Measurements from ENCODE around the gene FFAR4.

The FFAR4 gene

GRCh38 chr10:93572606-93573005, 6.1 kb downstream of the FFAR4 start:
- no peak overlapping the region for H3K4me3 ChIP-seq
- no peaks in the 10 kb centered on the region for H3K36me3 ChIP-seq
- no peak for DNase-seq
- H3K27ac ChIP-seq, result no peak overlapping the region
- intact Hi-C loops (cut with DNase I; ENCODE audit: low total_unique reads), result no loop called here
- no peak for TF ChIP-seq CTCF (IDR thresholded peaks at IDR 0.05)
- H3K9me3 ChIP-seq, result no peaks in the 10 kb centered on the region
- H3K27me3 ChIP-seq, result peaks cover 0 to 22% of the 10 kb centered on the region in 2 donors
- H3K4me1 ChIP-seq, result peaks cover 0 to under 1% (median 0%) of the 10 kb centered on the region in 4 donors

- intact Hi-C loops (cut with DNase I; ENCODE audit: low total_unique reads), result no loop called here
- peak; percentile 58 to 70 for DNase-seq
- no peak overlapping the region for H3K27ac ChIP-seq
- no peaks in the 10 kb centered on the region for H3K36me3 ChIP-seq
- no peaks in the 10 kb centered on the region for H3K9me3 ChIP-seq
- H3K4me1 ChIP-seq, result no peaks in the 10 kb centered on the region
- H3K27me3 ChIP-seq, result peaks cover 0 to 15% of the 10 kb centered on the region in 2 donors
- no peak overlapping the region for H3K4me3 ChIP-seq
- TF ChIP-seq CTCF (IDR thresholded peaks at IDR 0.05), result no peak
These were observed 6.8 kb downstream of the FFAR4 start for GRCh38 chr10:93573051-93573909.

GRCh38 chr10:93573924-93574323, 7.5 kb downstream of the FFAR4 start:
- intact Hi-C loops (cut with DNase I; ENCODE audit: low total_unique reads), result no loop called here
- Histone ChIP-seq H3K4me3 (no peak overlapping the region), H3K36me3 (no peaks in the 10 kb centered on the region), H3K27ac (no peak overlapping the region), H3K27me3 (peaks cover 0 to 11% of the 10 kb centered on the region in 2 donors), H3K4me1 (no peaks in the 10 kb centered on the region), H3K9me3 (no peaks in the 10 kb centered on the region)
- no peak for DNase-seq
- no peak for TF ChIP-seq CTCF (IDR thresholded peaks at IDR 0.05)

- peaks cover 0 to 6% (median 0%) of the 10 kb centered on the region in 3 donors for H3K9me3 ChIP-seq
- no peak overlapping the region for H3K27ac ChIP-seq
- peaks cover 0 to 7% of the 10 kb centered on the region in 2 donors for H3K27me3 ChIP-seq
- no peaks in the 10 kb centered on the region for H3K4me1 ChIP-seq
- no peaks in the 10 kb centered on the region for H3K36me3 ChIP-seq
- no peak for TF ChIP-seq CTCF (IDR thresholded peaks at IDR 0.05)
- DNase-seq, result no peak
- intact Hi-C loops (cut with DNase I; ENCODE audit: low total_unique reads), result no loop called here
- H3K4me3 ChIP-seq, result no peak overlapping the region
These were observed 10.4 kb downstream of the FFAR4 start for GRCh38 chr10:93576888-93577287.

- H3K27ac ChIP-seq, result no peak overlapping the region
- TF ChIP-seq CTCF (IDR thresholded peaks at IDR 0.05), result no peak
These were observed 11.1 kb downstream of the FFAR4 start for GRCh38 chr10:93577565-93577964.

More at GRCh38 chr10:93577565-93577964, 11.1 kb downstream of the FFAR4 start:
- Histone ChIP-seq H3K9me3 (peaks cover 0 to 6% (median 0%) of the 10 kb centered on the region in 3 donors), H3K4me3 (no peak overlapping the region), H3K4me1 (no peaks in the 10 kb centered on the region), H3K36me3 (no peaks in the 10 kb centered on the region), H3K27me3 (peaks cover 0 to 7% of the 10 kb centered on the region in 2 donors)
- DNase-seq, result no peak
- intact Hi-C loops (cut with DNase I; ENCODE audit: low total_unique reads), result no loop called here
